ENCODE measurements around the gene PIKFYVE.

PIKFYVE gene

DNA sequence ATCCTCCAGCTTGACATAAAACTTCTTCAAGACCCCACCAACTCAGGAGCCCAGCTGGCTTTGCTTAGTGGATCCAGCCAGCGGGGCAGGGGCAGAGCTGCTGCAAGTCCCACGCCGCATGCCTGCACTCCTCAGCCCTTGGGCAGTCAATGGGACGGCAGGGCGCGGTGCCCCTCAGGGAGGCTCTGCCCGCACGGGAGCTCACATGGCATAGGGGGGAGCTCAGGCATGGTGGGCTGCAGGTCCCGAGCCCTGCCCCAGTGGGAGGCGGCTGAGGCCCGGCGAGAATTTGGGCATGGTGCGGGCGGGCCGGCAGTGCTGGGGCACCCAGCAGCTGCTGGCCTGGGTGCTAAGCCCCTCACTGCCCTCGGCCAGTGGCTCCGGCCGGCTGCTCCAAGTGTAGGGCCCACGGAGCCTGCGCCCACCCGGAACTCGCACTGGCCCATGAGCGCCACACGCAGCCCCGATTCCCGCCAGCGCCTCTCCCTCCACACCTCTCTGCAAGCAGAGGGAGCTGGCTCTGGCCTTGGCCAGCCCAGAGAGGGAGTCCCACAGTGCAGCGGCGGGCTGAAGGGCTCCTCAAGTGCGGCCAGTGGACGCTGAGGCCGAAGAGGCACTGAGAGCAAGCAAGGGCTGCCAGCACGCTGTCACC lies 38.3 kb upstream of the PIKFYVE start:
- H4K20me1 ChIP-seq (ENCODE audit: insufficient read depth, low read length), result no peaks in the 10 kb centered on the region
- TF ChIP-seq, protein P1, sequence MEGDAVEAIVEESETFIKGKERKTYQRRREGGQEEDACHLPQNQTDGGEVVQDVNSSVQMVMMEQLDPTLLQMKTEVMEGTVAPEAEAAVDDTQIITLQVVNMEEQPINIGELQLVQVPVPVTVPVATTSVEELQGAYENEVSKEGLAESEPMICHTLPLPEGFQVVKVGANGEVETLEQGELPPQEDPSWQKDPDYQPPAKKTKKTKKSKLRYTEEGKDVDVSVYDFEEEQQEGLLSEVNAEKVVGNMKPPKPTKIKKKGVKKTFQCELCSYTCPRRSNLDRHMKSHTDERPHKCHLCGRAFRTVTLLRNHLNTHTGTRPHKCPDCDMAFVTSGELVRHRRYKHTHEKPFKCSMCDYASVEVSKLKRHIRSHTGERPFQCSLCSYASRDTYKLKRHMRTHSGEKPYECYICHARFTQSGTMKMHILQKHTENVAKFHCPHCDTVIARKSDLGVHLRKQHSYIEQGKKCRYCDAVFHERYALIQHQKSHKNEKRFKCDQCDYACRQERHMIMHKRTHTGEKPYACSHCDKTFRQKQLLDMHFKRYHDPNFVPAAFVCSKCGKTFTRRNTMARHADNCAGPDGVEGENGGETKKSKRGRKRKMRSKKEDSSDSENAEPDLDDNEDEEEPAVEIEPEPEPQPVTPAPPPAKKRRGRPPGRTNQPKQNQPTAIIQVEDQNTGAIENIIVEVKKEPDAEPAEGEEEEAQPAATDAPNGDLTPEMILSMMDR (IDR thresholded peaks at IDR 0.05; ENCODE audit: low read depth, low read length), result no peak
- no peak for TF ChIP-seq EZH2phosphoT487 (IDR thresholded peaks at IDR 0.05; ENCODE audit: low read depth)

DNA sequence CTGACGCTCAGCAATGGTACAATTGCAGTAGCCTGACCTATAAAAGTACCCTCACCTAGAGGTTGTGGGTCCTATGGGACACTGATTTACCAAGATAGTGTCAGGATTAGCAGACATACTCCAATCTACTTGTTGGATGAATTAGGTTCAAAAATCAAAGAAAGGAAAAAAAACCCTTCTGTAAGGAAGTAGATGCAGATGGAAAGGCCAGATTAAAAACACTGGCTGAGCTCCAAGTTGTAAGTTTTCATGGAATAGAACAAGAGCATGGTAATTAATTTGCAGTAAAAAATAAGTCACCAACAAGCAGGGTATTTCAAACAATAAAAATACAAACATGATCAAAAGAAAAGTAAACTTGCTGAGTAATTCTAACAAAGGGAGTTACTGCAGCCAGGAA lies 37.6 kb upstream of the PIKFYVE start:
- Histone ChIP-seq H3K27me3 (ENCODE audit: low read depth, low read length) (no peaks in the 10 kb centered on the region), H4K20me1 (ENCODE audit: insufficient read depth, low read length) (no peaks in the 10 kb centered on the region), H3K9ac (ENCODE audit: low read length) (no peak overlapping the region), H2AFZ (ENCODE audit: low read depth, low read length) (no peak overlapping the region), H3K4me1 (ENCODE audit: low read length) (no peaks in the 10 kb centered on the region), H3K4me3 (ENCODE audit: low read length) (no peak overlapping the region), H3K27ac (ENCODE audit: low read length) (no peak overlapping the region), H3K79me2 (ENCODE audit: low read length) (no peaks in the 10 kb centered on the region), H3K36me3 (replicated peaks; ENCODE audit: low read depth, low read length) (no peaks in the 10 kb centered on the region), H3K4me2 (ENCODE audit: low read length) (no peak overlapping the region), H3K9me3 (ENCODE audit: insufficient read depth, low read length) (no peaks in the 10 kb centered on the region)
- no peak for TF ChIP-seq EZH2phosphoT487 (IDR thresholded peaks at IDR 0.05; ENCODE audit: low read depth)
- TF ChIP-seq, protein P1 (IDR thresholded peaks at IDR 0.05; ENCODE audit: low read depth, low read length), result no peak

More for the DNA sequence above, 38.3 kb upstream of the PIKFYVE start:
- Histone ChIP-seq H3K27ac (ENCODE audit: low read length) (no peak overlapping the region), H3K4me2 (ENCODE audit: low read length) (no peak overlapping the region), H3K9me3 (ENCODE audit: insufficient read depth, low read length) (no peaks in the 10 kb centered on the region), H3K9ac (ENCODE audit: low read length) (no peak overlapping the region), H3K79me2 (ENCODE audit: low read length) (no peaks in the 10 kb centered on the region), H2AFZ (ENCODE audit: low read depth, low read length) (no peak overlapping the region), H3K4me3 (ENCODE audit: low read length) (no peak overlapping the region), H3K4me1 (ENCODE audit: low read length) (no peaks in the 10 kb centered on the region), H3K27me3 (ENCODE audit: low read depth, low read length) (no peaks in the 10 kb centered on the region), H3K36me3 (replicated peaks; ENCODE audit: low read depth, low read length) (no peaks in the 10 kb centered on the region)

DNA sequence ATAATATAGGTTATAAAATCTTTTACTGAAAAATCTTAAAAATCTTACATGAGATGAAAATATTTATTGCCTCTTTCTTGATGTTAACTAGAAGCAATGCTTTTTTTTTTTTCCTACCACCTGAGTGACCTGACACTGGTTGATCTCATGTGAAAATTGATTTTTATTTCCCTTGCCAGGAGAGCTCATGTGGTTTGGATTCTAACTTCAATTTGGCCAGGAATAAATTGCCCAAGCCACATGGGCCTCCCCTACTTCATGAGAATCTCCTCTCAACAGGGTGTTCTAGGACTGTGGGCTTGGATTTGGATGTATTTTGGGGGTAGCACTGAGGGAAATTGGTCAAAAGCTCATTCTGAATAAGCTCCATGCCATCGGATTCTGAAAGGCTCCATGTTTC lies 31.3 kb upstream of the PIKFYVE start:
- Histone ChIP-seq H2AFZ (ENCODE audit: low read depth, low read length) (no peak overlapping the region), H3K27ac (ENCODE audit: low read length) (no peak overlapping the region), H3K27me3 (ENCODE audit: low read depth, low read length) (no peaks in the 10 kb centered on the region), H3K4me2 (ENCODE audit: low read length) (no peak overlapping the region), H3K4me3 (ENCODE audit: low read length) (no peak overlapping the region), H3K36me3 (replicated peaks; ENCODE audit: low read depth, low read length) (peaks cover 24% of the 10 kb centered on the region), H3K9ac (ENCODE audit: low read length) (no peak overlapping the region), H4K20me1 (ENCODE audit: insufficient read depth, low read length) (no peaks in the 10 kb centered on the region), H3K79me2 (ENCODE audit: low read length) (no peaks in the 10 kb centered on the region), H3K4me1 (ENCODE audit: low read length) (peaks cover 6% of the 10 kb centered on the region; the same call in 1 of the 2 replicates), H3K9me3 (ENCODE audit: insufficient read depth, low read length) (no peaks in the 10 kb centered on the region)
- TF ChIP-seq, protein P1 (IDR thresholded peaks at IDR 0.05; ENCODE audit: low read depth, low read length), result no peak
- TF ChIP-seq EZH2phosphoT487 (IDR thresholded peaks at IDR 0.05; ENCODE audit: low read depth), result no peak

DNA sequence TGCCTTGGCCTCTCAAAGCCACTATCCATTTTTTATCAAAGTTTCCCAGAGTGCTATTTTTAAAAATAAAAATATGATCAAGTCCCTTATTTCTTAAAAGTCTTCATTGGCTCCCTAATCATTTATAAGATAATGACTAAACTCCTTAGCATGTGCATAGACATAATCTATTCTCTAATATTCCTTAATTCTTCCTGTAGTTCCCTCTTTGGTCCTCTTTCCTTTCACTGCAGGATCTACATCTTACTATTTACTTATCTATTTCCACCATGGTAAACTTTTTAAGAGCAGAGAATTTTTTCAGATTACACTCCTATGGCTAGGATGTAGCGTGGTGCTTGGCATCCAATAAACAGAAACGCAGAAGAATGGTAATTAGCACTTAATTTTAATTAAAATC lies 30.2 kb upstream of the PIKFYVE start:
- Histone ChIP-seq H3K4me1 (ENCODE audit: low read length) (peaks cover 6% of the 10 kb centered on the region; the same call in 1 of the 2 replicates), H3K4me2 (ENCODE audit: low read length) (no peak overlapping the region)

More for the DNA sequence above, 30.2 kb upstream of the PIKFYVE start:
- no peaks in the 10 kb centered on the region for H3K27me3 ChIP-seq (ENCODE audit: low read depth, low read length)
- H3K9ac ChIP-seq (ENCODE audit: low read length), result no peak overlapping the region
- no peaks in the 10 kb centered on the region for H4K20me1 ChIP-seq (ENCODE audit: insufficient read depth, low read length)
- no peaks in the 10 kb centered on the region for H3K9me3 ChIP-seq (ENCODE audit: insufficient read depth, low read length)
- H3K4me3 ChIP-seq (ENCODE audit: low read length), result no peak overlapping the region
- H3K36me3 ChIP-seq (replicated peaks; ENCODE audit: low read depth, low read length), result peaks cover 25% of the 10 kb centered on the region
- no peak overlapping the region for H2AFZ ChIP-seq (ENCODE audit: low read depth, low read length)
- TF ChIP-seq EZH2phosphoT487 (IDR thresholded peaks at IDR 0.05; ENCODE audit: low read depth), result no peak
- no peak overlapping the region for H3K27ac ChIP-seq (ENCODE audit: low read length)
- H3K79me2 ChIP-seq (ENCODE audit: low read length), result no peaks in the 10 kb centered on the region

Data from OCI-LY3 (cell line).